HL-60/S4 treated with retinoic acid at 250 ng/mL for 4 days and 3 days (cell line): ENCODE measurements around the gene HVCN1.
"Not testable (repeated sequence)": the region's sequence is repeated elsewhere in the genome, so short reads cannot be mapped to it uniquely, and the experiment has no call there.

ENCODE experiments used
- in situ Hi-C: fragments of 300-500 bp; cut with MboI; formaldehyde crosslinking; loops from 2 replicates; pipeline ENCODE4 v1.7.0; 2022; ENCODE audit warnings: low sequenced_read_pairs

The HVCN1 gene, protein sequence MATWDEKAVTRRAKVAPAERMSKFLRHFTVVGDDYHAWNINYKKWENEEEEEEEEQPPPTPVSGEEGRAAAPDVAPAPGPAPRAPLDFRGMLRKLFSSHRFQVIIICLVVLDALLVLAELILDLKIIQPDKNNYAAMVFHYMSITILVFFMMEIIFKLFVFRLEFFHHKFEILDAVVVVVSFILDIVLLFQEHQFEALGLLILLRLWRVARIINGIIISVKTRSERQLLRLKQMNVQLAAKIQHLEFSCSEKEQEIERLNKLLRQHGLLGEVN

DNA sequence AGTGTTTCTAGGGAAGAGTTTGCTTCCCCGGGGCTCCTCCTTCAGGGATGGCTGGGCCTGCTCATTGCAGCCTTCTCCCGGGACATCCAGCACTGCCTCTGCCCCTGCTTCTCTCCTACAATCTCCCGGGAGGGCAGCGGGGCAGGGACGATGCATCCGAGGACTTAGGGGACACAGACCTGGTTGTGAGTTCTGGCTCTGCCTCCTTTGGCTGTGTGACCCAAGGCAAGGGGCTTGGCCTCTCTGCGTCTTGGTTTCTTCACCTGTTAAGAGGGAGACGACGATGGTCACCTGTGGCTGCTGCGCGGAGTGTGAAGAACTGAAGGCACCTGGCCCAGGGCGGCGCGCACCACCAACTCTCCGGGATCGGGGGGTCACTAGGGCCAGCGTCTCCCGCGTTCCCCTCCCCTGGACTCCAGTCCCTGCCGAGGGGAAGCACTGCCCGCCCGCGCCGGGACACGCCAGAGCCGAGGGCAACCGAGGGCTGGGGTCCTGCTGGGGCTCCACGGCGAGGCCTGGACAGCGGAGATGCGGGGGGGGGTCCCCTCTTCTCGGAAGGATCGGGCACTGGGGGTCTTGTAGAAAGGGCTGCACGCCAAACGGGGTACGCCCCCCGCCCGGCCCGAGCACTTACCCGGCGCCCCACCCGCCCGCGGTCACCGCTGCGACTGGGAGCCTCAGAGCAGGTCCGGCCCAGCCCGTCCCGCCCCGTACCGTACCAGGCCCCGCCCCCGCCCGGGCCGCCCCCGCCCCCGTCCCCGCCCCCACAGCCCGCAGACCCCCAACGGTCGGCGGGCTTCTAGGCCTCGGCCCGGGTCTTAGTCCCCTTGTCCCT lies at the start of gene HVCN1:
HVCN1 (minus strand) TSS at position 670 of the 835 bp plus-strand sequence. CDS start 5,870 bp downstream, outside the sequence.
- in situ Hi-C loops: no loop called here

DNA sequence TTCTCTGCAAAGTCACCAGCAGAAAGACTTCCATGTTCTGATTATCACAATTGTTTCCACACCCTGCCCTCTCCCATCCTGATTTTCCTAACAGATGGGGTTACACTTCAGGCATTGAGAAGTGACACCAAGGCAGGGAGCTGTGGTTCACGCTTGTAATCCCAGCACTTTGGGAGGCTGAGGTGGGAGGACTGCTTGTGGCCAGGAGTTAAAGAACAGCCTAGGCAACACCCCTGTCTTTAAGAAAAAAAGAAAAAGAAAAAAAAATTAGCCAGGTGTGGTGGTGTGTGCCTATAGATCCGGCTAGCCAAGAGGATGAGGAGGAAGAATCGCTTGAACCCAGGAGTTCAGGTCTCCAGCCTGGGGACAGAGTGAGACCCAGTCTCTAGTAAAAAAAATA lies 48.6 kb upstream of the HVCN1 start:
- in situ Hi-C loops: no loop called here

DNA sequence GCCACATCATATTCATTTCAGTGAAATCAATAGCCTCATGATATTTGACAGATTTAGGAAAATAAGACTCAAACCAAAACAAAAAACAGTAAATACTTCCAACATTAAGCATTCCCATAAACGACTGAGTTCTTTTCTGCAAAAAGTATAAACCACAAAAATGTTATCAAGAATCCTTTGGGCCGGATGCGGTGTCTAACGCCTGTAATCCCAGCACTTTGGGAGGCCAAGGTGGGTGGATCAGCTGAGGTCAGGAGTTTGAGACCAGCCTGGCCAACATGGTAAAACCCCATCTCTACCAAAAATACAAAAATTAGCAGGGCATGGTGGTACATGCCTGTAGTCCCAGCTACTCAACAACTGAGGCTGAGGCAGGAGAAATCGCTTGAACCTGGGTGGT lies 48.1 kb upstream of the HVCN1 start:
- in situ Hi-C loops: not testable (repeated sequence)

DNA sequence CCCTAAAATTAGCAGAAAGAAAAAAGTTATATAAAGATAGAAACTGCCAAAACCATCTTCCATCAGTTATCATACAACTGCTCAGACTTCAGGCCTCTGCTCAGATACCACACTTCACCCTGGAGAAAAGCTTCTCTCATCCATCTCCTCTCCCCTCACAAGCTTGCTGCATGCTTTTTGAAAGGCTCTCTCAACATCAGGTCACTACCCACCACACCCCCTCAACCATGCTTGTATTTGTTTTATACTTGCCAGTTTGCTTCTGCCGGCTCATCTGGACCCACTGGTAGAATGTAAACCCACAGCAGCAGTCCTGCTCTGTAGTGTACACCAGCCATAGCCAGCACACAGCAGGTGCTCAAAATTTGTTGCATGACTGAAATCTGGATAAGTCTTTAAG lies 45.0 kb upstream of the HVCN1 start:
- in situ Hi-C loops: no loop called here

DNA sequence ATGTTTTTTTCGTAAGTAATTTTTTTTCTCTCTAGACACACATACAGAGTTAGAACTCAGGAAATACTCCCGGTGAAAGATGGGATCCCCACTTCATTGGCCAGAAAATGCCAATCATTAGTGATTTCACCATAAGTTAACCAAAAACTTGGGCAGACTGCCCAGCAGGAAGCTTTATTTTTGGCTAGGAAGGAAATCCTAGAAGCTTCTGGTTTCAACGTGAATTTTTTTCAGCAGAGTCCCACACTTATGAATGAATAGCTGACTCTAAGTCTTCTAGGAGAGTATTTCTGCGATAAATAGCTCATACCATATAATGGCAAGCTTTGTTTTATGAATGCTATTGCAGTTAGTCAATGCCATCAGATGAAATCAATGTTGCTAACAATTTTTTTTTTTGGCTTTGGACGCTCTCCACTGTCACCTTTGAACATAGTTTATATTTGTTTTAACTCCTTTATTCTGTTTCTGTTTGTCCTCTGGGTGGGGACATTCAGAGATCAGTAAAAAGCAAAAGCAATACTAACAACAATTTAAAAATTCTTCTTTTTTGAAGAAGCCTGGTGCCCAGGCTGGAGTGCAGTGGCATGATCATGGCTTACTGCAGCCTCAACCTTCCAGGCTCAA lies 44.3 kb upstream of the HVCN1 start:
- in situ Hi-C loops: no loop called here

DNA sequence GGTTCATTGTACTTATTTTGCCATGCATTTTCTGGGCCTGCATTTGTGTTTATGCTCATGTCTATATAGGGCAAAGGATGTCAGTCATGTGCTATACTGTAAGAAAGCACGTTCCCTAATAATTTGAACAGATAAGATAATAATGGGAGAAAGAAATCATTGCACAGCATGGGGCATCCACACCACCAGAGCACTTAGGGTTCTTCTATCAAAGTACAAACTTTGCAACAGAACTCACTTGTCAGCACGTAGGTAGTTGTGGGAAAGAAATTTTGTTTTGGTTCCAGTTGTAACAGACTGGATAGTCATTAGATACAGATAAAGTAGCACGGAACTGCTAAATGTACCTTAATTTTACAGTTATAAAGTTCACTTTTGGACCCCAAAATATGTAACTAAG lies 43.7 kb upstream of the HVCN1 start:
- in situ Hi-C loops: no loop called here

DNA sequence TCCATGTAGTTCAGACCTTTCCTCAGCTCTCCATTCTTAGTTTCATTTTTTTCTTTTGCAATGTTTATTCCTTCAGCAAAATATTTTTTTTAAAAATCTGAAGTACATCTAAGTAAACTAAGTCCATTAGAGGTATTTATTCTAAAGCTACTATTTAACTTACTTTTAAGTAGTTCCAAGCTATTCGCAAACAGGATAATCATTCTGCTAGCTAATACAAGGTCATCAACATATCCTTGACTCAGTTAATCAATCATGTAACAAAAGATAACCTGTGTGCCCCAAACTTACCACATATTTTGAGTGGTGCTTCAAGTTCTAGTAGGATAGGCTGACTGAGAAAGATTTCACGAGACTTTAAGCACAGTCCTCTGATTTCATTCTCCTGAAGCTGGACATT lies 42.6 kb upstream of the HVCN1 start:
- in situ Hi-C loops: no loop called here

DNA sequence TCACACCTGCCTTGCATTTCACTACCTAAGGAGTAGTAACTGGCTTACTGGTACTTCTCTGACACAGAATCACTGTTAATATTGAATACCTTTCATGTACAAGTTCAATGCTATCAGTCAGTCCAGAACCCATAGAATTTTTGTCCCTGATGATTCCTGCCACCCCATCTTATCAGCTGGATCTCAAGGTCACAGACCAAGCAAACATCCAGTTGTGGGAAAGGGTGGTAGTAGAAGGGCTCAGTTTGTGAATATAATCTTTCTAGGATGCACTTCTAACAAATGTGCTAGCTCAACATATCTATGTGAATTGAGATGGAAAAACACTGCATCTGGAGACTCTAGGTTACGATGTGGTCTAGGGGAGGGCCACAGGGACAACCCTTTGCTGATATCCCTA lies 39.7 kb upstream of the HVCN1 start:
- in situ Hi-C loops: no loop called here

DNA sequence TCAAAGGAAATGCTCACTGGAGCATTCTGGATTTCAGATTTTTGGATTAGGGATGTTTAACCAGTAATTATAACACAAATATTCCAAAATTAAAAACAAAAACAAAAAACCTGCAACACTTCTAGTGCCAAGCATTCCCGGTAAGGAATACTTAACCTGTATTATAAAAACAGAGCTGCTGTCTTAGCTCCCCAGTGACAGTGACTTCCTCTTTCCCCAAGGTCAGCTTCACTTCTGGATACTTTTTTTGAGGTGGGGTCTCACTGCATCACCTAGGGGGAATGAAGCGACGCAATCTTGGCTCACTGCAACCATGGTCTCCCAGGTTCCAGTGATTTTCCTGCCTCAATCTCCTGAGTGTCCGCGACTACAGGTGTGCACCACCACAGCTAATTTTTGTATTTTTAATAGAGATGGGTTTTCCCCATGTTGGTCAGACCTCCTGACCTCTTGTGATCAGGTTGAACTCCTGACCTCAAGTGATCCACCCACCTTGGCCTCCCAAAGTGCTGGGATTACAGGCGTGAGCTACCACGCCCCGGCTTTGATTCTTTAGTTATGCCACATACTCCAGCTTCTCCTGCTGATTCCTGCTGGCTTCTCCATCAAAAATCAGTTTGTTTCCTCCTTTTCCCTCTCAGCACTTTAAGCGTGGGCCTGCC lies 37.9 kb upstream of the HVCN1 start:
- in situ Hi-C loops: no loop called here

DNA sequence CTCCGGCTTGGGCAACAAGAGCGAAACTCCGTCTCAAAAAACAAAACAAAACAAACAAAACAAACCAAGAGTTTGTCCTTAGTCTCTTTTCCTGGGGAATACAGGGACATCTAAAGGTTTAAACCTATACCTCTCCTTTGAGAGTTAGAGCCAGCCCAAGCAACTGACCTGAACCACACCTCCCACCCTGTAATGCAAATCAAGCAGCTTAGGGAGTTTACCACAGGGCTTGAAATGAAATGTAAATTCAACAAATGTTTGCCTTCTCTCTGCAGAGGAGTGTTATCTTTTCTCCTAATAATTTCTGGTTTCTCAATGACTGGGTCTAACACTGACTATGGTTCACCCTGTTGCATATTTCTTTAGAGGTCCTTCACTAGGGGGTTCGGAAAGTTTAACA lies 37.1 kb upstream of the HVCN1 start:
- in situ Hi-C loops: no loop called here

DNA sequence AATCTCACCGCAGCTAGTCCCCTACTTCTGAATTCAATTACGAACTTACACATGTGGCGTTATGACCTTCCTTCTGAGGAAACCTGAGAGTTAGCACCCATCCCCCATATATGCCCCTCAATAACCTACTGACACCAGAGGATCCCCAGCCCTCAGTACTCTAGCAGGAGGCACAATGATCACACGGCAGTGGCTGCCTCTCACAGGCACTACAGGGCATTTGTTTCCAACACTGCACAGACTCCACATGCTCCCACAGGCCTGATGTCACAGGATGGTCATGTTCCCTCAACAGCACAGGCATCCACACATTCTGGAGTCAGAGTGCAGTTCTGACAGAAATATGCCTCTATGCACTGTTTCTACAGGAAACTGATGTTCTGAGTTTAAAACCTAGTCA lies 36.4 kb upstream of the HVCN1 start:
- in situ Hi-C loops: no loop called here

DNA sequence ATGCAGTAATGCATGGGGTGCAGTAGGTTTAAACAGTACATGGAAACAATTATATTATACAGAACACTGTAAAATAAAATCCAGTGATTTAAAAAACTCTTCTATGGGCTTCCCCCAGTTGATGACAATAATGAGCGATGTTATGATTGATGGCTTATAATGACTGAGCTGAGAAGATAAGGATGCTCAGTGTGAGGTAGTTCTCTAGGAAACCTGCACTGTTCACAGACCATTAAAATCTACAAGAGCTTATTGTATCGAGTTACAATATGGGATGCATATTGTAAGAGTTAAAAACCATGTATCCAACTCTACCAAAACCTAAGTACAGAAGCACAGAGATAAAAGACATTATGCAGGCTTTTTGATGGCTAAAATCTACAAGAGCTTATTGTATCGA lies 34.0 kb upstream of the HVCN1 start:
- in situ Hi-C loops: not testable (repeated sequence)

DNA sequence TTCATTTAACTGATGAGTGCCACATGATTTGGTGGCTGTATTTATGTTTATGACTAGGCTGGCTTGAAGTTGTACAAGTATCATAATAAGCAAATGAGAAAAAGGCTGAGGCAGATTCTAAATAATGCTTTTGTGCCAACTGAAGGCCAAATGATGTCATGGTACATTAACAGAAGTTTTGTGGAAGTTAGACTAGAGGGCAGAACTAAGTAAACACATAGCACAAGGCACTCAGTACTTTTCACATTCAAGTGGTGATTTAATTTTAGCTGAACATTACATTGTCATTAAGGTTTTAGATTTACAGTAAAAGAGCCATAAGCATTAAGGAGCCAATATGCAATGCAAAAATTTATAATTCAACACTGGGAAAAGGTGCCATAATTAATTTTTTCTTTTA lies 32.7 kb upstream of the HVCN1 start:
- in situ Hi-C loops: no loop called here

DNA sequence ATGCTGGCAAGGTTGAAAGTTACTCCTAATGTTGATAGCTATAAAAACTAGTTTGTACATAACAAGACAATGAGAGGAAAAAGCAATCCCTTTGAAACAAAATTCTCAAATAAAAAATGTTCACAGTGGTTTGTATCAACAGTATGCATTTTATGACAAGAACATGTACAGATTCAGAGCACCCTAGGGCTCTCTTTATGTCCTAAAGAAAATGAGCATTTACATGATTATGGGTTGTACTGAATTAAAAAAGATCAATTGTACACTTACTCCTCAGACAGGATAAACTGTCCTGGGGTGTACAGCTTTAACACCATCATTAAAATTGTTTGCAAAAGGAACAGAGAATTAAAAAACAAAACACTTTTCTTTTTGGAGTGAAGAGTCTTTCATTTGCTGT lies 31.6 kb upstream of the HVCN1 start:
- in situ Hi-C loops: no loop called here

DNA sequence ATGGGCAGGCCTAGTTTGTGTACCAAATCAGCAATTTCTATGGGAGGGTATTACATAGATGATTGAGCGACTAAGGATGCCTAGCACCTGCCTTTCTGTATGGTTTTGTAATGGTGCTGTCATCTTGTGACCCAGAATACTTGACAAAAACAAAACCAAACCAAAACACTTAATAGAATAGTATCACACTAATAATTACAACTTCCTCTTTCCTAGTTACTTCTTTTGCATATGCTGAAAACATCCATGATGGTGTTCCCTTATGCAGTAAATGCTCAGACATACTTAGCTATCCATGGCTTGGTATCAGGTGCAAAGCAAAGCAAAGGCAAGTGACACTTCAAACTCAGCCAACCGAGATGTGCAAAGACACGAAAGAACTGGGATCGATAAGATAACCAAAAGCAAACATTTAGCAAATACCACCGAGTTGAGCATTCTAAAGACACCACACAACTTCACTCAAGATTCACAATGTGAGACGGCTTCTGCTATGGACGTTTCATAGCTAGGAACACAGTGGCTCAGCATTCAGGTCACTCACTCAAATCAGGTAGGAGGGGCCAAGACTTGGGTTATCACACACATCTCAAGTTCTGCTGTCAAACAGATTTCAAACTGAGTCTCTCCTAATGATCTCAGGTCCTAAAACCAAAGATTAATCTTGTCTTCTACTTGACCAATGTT lies 29.4 kb upstream of the HVCN1 start:
- in situ Hi-C loops: no loop called here

DNA sequence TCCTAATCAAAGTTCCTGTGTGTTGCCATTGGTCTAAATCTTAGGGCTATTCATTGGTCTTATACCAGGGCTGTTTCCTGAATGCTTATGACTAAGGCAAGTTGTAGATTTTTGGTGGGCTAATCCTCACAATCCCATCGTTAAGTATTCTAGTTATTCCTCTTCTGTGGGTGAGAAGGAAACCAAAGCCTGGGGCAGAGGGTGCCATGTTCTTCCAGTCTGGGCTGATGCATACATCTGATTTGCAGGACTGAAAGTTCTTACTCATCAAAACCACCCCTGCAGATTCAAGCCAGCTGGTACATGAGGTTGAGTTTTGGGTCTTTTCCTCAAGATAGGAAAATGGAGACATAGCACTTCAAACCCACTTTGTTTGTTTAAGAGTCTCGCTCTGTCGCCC lies 28.1 kb upstream of the HVCN1 start:
- in situ Hi-C loops: no loop called here

DNA sequence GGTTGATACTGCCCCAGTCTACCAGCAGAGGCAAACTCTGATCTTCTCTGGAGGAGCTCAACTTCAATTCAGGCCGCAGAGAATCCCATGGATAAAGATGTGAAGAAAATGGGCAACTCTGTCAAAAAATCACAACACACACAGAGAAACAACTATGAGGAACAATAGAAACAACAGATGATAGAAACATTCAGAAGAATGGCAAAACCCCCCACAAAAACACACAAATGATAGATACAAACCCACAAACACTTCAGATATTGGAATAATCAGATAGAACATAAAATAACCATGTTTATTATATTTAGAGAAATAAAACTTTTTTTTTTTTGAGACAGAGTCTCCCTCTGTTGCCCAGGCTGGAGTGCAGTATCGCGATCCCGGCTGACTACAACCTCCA lies 20.0 kb upstream of the HVCN1 start:
- in situ Hi-C loops: no loop called here

DNA sequence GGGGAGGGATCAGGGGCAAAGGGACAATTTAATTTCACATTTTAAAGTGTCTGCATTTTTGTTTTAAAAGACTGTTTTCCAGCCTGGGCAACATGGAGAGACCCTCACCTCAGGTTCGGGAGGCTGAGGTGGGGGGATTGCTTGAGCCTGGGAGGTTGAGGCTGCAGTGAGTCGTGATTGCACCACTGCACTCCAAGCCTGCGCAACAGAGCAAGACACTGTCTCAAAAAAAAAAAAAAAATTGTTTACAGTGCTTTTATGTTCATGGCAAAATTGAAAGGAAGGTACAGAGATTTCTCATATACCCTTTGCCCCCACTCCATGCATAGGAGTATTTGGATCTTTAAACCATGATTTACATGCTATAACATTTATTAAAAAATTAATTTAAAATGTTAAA lies 16.4 kb upstream of the HVCN1 start:
- in situ Hi-C loops: no loop called here

DNA sequence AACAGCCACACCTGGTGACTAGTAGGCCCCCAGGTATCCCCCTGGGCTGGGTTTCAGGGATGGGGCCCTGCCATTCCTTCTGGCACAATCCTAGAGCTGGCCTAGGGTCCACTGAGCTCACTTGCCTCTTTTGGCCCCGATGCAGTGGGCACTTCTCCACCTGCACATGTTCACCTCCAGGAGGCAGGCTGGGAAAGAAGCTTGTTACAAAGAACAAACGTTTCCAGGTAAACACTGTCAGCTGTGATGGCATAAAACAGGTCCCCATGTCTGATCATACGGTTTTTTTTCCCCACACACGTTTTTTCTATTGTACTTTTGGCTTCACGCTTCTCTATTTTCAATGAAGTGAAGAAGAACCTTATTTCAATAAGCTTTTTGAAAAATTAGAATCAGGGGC lies 15.8 kb upstream of the HVCN1 start:
- in situ Hi-C loops: no loop called here

DNA sequence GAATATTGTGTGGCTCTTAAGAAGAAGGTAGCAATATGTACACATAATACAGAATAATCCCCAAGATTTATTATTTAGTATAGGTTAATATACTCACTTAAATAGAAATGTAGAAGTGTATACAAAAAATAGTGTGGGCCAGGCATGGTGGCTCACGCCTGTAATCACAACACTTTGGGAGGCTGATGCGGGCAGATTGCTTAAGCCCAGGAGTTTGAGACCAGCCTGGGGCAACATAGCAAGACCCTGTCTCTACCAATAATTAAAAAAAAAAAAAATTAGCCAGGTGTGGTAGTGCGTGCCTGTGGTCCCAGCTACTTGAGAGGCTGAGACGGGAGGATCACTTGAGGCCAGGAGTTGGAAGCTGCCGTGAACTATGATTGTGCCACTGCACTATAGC lies 15.3 kb upstream of the HVCN1 start:
- in situ Hi-C loops: no loop called here

DNA sequence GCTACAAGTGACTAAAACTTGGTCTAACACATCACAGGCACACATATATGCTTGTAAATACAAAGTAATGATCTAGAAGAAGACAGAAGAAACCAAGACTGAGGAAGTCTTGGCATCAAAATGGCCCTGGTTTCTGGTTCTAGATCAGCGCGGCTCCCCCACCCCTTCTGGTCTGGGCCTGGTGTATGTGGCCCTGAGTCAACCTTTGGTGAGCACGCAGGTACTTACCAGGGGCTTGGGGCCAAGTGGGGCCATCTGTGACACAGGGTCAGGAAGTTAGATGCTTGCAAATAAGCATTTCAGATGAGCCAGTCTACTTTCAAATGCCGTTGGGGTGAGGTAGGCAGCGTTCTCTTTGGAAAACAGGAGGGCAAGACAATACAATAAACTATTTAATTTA lies 13.2 kb upstream of the HVCN1 start:
- in situ Hi-C loops: no loop called here
